Activated CD4-positive, CD25-positive, alpha-beta regulatory T cell treated with anti-CD3 and anti-CD28 coated beads, Interleukin-2, amount 50 U/mL, for 24 hours (primary cell): ENCODE results near the gene SLC1A4.
"Not testable (repeated sequence)": the region's sequence is repeated elsewhere in the genome, so short reads cannot be mapped to it uniquely, and the experiment has no call there.

ENCODE experiments used
- ATAC-seq, 2 donors: fragments of 150-1000 bp; cut with Tn5 transposase; one replicate each; pipeline ENCODE4 v1.10.0; 2021; ENCODE audit warnings: mild to moderate bottlenecking in 1 of 2, moderate library complexity in 1 of 2

Gene SLC1A4

DNA sequence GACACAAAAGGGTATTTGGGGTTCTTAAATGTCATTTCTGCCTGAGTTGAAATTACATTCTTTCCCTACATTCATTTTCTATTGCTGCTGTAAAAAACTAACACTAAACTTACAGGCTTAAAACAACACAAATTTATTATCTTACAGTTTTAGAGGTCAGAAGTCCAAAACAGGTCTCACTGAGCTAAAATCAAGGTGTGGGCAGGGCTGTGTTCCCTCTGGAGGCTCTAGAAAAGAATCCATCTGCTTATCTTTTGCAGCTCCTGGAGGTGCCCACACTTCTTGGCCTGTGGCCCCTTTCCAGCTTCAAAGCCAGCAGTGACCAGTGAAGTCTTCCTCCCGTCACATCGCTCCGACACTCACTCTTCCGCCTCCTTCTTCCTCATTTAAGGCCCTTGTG, 23.2 kb upstream of the SLC1A4 start:
- no peak for ATAC-seq

DNA sequence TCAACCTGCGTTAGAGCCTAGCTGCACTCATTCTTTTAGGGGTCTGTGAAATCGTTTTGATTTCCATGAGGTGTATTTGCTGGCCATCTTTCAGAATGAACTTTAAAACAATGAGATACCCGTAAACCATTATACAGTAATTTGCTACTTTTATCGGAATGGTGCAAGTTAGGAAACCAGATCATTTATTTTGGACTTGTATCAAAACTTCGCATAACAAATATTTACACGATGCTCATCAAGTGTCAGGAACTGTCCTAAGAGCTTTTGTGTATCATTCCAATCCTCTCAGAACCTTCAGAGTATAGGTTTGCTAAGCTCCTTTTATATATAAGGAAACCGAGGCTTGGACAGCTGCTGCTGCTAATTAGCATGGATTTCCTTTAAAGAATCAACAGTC, 22.4 kb upstream of the SLC1A4 start:
- ATAC-seq: no peak

DNA sequence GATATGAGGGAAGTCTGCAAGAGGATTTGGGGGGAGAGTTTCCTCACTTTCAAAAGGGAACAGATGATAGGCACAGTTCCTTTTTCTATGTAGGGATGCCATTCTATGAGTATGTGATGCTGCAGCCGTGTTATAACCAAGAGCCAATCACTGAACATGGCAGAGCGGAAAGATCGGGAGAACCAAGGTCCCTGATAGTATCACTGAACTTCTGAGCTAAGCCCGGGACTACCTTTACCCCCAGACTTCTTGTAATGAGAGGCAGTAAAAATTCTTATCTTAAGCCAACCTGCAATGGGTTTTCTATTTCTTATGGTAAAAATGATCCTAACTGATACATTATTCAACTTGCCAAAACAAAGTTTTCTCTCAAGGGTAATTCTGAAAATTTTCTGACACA, 21.6 kb upstream of the SLC1A4 start:
- no peak for ATAC-seq

DNA sequence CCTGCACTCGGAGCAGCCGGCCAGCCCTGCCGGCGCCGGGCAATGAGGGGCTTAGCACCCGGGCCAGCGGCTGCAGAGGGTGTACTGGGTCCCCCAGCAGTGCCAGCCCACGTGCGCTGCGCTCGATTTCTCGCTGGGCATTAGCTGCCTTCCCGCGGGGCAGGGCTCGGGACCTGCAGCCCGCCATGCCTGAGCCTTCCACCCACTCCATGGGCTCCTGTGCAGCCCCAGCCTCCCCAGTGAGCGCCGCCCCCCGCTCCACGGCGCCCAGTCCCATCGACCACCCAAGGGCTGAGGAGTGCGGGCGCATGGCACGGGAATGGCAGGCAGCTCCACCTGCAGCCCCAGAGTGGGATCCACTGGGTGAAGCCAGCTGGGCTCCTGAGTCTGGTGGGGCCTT, 20.1 kb upstream of the SLC1A4 start:
- not testable (repeated sequence) for ATAC-seq

DNA sequence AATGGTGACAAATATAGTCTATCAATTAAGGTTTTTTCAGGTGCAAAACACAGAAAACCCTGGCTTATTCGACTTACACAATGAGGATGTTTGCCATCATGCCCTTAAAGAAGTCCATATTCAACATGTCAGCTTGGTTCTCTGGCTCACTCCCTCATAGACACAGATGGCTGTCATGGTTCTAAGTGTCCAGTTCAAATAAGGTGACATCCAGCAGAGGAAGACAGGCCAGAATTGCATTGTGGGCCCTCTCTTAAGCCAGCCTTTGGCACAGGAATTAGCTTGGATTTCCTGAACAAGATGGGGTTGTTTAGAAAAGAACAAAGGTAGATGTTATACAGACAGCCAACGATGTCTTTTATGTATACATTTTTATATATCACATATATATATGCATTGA, 18.7 kb upstream of the SLC1A4 start:
- ATAC-seq: no peak

DNA sequence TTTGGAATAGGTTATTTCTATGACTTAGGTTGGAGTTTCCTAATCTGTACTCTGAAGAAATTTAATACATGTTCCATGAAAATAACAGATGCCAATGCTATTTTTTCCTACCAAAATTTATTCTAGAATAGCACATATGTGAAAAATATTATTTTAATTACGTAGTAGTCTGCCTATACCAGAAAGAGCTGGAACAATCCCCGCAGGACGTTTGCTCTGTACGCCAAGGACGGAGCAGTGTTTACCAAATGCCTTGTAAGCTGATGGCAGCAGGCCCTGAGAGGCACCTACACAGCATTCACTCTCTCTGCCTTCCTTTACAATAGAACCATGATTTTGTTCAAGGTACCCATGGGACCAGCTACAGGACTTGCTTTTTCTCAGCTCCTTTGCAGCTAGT, 16.8 kb upstream of the SLC1A4 start:
- ATAC-seq: no peak

DNA sequence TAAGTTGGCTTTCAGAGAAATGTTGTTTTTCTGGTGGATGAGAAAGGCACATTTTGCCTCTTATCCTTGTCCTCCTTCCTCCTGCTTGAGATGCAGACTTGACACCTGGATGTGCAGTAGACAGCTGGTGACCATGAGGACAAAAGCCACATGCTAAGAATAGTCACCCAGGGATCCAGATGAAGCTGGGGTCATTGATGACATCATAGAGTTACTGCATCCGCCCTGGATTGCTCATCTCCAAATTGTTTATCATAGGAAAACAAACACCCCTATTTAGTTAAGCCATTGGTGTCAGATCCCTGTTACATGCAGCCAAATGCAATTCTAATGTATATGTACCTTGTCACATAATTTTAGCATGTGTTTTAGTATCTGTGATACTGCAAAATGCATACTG, 16.3 kb upstream of the SLC1A4 start:
- ATAC-seq: no peak

DNA sequence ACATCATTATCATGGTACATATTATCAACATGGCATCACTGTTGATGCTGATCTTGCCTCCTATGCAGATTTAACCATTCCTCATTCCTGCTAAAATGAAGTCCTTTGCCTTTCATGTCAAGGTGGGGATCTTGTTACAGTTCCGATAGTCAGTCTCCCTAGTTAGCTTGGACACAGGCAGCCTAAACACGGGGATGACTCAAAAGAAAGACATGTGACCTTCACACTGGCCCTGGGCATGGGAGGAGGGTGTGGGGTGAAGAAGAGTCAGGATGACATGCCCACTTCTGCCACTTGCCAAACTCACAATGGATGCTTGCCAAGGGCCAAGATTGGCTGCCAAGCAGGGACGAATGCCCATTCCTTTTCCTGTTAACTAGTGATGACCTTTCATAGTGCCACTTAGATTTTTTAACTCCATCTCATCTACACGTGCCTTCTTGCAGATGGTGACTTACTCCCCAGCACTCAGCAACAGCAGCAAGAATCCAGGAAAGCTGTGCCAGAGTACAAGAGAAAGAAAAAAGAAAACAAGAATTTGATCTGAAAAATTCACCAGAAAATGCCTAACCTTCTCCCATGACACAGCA, 13.9 kb upstream of the SLC1A4 start:
- ATAC-seq: no peak

DNA sequence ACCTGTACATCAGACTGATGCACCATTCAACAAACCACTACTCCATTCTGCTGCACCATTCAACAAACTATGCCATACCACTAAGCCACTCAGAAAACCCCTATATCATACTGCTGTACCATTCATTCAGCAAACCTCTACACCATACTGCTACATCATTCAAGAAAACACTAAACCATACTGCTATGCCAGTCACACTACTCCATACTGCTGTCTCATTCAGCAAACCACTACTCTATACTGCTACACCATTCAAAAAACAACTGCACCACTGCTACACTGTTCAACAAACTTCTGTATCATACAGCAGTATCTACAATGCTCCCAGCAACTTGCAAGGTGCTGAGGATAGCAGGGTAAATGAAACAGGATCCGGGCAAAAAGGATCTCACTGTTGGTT, 12.9 kb upstream of the SLC1A4 start:
- peak; percentile 38 to 74 for ATAC-seq

DNA sequence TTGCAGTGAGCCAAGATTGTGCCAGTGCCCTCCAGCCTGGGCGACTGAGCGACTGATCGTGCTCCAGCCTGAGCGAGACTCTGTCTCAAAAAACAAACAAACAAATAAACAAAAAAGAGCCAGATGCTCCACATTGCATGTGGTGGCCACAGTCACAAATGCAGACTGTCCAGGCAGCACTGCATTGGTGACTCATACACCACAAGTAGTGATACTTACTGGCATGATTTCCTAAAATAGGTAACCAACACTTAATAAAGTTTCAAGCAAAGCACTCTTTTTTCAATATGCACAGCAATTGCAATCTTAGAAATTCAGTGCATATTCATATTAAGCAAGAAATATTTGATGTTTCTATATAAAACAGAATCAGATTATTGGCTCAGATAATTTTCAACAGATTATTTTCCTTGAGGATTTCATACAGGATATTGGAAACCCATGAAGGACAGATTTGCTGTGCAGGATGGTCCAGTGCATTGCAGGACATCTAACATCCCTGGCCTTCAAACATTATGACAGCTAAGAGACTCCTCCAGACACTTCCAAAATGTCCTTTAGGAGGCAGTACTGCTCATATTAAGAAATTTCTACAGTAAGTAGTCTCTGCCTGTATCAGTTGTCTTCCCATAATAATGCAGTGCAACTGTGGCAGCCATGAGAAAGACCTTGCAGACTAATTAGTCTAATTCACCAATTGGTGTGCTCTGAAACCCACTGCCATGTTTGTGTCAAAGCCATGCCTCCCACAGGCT, 10.5 kb upstream of the SLC1A4 start:
- ATAC-seq: no peak

DNA sequence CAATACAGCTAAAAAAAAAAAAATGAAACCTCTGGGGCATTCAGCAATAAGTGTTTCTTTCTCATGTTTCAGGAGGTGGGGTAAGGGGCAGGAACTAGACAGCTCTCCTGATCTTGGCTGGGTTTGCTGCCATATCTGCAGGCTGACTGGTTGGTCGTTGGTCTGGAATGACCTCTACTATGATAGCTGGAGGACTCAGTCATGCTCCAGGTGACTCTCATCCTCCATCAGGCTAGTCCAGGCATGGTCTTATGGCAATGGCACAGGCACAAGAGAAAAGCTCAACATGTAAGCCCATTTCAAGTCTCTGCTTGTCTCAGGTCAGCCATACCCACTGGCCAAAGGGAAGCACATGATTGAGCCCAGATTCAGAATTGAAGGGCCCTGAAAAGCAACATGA, 9.5 kb upstream of the SLC1A4 start:
- ATAC-seq: no peak

DNA sequence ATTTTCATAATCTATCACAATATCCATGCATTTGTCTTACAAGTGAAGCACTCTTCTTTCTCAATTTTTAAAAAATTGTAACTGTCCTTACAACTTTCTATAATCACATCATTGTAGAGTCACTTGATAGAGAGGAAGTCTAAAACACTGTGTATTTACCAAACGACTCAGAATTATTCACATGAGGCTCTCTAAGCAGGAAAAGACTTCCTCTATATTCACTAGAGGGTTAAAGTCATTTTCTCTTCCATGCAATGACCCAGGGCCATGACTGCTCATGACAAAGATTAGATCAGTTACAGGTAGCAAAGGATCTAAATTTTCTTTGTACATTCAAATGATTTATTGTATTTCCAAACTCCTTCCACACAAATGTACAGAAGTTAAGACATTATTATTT, 9.0 kb upstream of the SLC1A4 start:
- no peak for ATAC-seq

DNA sequence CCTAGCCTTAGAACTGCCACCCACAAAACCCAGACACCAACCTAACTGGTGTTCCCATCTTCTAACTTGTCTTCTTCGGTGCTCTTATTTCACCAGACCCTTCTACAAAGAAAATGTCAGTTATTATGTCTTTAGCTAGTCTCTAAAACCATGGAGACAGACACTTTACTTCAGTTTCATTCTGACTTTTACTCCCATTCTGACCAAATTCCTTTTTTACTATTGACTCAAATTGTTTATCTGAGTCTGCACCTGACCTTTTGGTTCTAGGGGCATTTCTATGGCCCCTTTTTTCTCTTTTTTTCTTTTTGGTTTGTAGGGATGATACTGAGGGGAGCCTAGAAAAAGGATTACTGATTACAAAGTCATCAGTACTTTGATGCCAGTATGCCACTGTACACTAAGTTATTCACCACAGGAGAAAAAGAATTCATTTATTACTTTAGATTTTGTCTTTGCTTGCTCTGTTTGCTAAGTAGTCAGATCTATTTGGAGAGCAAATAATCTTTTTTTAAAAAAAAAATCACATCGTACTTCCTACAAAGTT, 6.8 kb upstream of the SLC1A4 start:
- peak; percentile 59 to 62 for ATAC-seq

DNA sequence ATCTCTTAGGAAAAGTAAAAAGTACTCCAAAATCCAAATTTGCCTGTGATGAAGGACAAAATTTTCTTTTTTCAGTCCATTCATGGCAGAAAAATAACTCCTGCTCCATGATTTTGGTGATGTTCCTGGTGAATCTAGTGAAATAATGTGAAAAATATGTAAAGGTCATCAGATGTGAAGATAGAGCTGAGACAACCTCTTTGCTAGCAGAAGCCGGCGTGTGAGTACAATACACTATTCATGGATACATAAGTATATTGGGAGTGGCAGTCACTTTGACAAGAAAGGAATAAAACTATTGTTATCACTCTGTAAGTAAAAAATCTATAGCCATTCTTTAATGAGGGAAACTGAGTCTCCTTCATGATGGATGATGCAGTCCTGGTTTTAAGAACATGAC, 6.3 kb upstream of the SLC1A4 start:
- no peak for ATAC-seq

DNA sequence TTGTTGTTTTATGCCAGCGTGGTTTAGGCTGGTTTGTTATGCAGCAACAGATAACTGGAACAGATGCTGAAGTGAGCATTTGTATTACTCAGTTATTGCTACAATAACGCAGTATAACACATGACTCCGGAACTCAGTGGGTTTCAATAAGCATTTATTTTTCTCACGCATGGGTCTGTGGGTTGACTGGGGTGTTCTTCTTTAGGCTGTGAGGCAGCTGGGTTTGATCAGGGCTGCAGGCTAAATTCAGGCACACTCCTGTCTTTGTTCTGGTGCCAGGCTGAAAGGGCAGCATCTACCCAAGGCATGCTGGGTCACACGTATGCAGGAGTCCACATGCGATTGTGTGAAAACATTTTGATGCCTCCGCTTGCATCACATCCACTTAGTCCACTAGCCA, 3.8 kb upstream of the SLC1A4 start:
- ATAC-seq: no peak

DNA sequence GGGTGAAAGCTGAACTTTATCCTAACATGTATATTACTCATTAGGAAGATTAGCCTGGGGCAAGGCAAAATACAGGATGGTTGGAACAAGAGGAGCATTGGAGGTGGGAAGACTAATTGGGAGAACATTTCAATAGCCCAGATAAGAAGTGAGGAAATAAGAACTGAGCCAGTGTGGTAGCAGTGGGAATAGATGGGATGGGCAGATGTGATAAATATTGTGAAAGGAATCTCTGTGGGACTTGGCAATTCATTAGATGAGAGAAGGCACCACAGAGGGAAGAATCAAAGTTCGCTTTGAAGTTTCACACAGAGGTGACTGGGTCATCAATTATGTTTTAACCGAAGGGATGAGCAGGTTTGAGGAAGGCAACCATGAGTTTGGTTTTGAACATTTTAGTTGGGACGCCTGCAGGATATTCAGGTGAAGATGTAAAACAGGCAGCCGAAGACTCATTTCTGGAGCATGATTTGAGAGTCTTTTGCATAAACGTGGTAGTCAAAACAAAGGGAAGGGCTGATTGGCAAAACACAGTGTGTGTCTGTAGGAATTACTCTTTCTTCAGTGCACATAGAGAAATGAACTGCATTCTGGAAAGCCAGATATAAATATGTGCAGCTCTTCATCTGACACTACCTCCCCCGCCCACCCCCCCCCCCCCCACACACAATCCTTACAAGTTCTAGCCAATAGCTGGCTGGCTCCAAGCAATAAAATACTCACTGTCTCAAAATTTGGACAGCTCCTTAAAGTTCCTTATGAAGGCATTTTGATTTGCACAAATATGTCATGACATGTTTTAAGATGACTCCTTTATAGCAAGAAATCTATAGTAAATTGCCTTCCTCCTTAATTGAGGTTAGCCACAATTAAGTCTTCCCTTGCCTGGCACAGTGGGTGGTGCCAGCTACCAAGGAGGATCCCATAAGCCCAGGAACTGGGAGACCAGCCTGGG, 1.9 kb upstream of the SLC1A4 start:
- no peak for ATAC-seq

DNA sequence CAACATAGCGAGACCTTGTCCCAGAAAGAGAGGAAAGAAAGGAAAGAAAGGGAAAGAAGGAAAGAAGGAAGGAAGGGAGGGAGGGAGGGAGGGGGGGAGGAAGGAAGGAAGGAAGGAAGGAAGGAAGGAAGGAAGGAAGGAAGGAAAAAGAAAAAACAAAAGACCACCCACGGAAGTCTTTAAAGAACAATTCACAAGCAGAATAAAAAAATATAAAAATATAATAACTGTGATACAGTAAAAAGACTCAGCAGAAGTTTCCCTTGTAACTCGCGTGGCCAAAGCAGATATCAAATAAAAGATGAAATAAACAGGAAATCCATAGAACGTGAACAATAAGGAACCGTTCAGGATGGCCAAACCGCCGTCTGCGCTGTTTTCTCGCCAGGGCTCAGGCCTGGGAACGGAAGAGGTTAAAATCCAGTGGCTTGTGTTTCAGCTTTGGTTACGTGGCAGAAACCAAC, 1.2 kb upstream of the SLC1A4 start:
- ATAC-seq: no peak

DNA sequence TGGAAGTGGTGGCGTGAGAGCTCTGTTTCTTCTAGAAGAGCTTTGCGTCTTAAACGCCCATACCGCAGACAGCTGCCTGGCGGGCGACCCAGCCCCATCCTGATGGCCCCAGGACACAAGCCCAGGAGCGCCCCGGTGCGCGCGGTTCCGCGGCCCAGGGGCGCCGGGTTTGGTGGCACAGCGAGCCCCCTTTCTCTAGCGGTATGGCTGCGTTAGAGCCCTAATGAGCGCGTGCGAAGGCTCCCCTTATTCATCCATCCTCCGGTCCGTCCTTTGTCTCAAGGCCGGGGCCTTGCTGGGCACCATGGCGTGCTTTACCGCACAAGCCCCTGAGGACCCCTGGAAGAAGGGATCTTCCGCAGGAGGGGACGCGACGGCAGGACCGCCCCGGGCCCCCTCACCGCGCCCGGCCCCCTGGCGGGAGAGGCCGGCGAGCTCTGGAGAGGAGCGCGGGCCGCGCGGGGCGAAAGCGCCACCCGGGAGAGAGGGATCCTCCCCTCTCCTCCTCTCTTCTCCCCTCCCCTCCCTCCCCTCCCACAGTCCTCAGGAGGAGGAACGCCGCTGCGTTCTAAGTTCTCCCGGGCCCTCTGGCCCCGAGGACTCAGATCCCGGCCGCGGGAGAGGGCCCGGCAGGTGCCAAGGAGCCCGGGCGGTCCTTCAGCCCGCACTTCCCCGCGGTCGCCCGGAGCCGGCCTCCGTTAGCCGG, 626 bp upstream of the SLC1A4 start:
- peak; percentile 33 to 40 for ATAC-seq

DNA sequence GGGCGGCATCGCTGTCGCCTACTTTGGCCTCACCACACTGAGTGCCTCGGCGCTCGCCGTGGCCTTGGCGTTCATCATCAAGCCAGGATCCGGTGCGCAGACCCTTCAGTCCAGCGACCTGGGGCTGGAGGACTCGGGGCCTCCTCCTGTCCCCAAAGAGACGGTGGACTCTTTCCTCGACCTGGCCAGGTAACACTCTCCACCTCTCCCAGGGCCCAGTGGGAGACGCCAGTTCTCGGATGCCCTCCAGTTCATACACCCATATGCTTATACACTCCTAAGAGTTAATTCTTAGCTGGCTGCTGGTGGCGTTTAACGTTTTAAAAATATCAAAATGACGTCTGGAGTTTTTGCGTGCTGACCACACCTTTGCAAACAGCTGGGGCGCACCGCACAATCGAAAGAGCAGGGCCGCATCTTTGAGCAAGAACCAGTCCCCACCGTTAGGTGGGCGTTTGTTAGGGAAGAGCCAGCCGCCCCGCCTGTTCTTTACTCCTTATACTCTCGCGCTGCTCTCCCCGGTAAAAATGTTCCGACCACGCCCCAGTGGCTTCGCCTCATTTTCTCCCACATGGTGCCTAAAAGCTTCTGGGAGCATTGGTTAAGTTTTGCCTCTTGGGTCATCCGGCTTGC, 899 bp downstream of the SLC1A4 start:
- no peak for ATAC-seq

DNA sequence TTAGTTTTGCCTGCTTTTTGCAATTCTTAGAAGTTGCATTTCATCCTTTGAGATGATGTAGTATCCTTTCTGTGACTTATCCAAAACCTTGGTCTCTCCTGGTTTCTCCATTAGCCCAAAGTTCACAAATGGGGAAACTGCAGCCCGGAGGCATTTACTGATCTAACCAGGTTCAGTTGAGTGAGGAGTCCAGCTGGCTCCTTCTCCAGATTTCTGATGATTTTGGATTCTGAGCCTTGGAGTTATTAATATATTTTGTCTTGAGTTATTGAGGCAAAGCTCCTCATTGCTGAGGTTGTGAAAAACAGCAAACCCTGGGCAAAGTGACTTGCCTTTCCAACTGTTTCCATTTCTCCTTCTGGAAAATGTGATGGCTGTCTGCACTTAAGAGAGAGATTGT, 1.7 kb downstream of the SLC1A4 start:
- no peak for ATAC-seq

DNA sequence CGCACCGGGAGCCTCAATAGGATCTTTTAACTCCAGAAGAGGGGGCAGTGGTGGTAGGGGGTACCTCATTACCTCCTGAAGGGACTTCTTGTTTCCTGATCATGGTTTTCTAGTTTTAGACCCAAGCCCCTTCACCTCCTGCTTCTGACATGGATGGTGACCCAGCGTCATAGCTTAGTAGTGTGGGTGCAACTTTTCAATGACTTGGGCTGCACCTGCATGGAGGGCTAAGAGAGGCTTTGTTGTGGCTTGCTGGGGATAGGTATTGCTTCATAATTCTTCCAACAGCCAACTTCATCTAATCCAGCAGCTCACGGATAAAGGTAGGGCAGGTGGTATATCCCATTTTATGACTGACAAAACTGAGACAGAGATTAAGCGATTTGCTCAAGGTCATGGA, 3.0 kb downstream of the SLC1A4 start:
- ATAC-seq: no peak

DNA sequence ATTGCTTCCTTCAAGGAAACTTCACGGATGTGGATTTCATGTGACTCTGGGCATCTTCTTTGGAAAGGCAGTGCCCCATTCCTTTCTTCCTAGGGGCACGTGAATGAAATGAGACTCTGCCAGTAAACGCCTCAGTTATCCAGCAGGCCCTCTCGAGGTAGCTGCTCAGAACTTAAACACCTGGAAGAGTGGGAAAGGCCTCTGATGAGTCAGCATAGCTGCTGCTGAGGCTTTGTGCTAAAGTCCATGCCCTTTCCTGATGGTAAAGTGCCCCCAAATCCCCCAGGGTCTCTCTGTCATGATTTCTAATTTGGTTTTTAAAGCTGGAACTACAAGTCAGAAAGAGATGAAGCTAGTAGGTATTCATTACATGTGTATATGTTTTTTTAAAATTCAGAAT, 3.8 kb downstream of the SLC1A4 start:
- no peak for ATAC-seq
